GM19238 (cell line): Measurements from ENCODE around the gene NAT9.

Experiments
- DNase-seq: peaks from one replicate; pipeline ENCODE4 v3.0.0; 2011; ENCODE audit warnings: low spot score; ENCODE audit not compliant: insufficient read length

Gene NAT9, protein sequence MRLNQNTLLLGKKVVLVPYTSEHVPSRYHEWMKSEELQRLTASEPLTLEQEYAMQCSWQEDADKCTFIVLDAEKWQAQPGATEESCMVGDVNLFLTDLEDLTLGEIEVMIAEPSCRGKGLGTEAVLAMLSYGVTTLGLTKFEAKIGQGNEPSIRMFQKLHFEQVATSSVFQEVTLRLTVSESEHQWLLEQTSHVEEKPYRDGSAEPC

DNA sequence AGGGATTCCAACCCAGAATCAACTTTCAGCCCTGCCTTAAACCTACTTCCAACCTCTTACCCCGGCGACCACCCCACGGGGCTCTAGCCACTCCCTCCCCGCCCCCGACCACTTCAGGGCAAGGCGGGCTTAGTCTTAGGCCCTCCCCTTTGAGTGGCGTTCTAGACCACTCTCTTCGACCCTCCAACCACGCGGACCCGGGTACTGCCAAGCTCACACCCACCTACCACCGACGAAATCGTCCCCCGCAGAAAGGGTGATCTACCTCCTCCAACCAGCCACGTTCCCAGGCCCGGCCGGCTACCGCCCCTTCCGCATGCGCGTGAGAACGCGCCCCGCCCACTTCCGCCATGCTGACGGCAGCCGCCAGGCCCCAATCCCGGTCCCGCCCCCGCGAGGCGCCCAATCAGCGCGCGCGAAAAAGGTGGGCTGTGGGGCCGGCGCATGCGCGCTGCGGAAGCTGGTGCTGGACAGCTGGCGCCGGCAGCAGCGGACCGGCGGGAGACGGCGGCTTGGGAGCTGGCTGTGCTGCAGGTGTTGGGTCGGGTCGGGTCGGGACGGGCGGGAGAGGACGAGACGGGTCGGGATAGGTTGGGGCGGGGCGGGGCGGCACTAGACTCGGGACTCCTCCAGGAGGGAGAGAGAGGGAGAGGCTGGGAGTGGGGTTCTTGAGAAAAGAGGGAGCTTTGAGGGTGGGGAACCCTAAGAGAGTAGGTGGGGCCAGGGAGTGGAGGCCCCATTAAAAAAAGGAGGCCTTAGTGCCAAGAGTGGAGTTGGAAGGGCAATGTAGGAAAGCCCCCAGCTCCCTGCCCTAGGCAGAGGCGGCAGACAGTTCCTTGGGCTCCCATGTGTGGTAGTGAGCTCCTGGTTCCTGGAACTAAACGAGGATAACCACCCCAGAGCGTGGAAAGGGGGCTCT lies at the start of gene NAT9:
Gene NAT9 (minus strand): TSS at position 302 of the 919 bp plus-strand sequence. CDS start 647 bp downstream, outside the sequence.
- DNase-seq = peak; percentile 99

DNA sequence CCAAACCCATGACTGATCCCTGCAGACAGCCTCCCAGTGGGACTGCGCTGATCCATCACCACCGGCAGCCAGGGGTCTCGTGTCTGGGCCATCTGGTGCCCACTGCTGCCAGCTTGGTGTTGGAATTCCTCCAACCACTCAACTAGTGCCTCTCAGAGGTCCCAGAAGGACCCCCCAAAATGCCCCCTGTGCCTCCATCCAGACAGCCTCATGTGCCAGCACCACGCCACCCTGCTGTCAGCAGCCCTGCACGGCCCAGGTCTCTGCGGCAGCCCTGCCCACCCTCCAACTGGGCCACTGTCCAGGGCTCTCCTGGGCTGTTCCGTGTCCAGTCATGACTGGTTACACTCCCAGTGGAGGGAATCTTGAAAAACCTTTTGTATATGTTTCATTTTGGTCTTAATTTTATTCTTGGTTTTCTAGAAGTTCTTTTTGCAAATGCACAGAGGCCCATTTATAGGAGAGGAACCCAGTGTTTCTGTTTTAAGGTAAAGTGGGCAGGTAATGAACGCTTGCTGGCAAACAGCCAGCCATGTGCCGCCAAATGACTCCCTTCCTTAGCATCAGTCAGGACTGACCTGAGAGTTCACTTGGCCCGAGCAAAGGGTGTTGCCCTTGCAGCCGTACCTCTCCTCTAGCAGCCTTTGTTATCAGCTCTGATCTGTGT lies 48.9 kb upstream of the NAT9 start:
- DNase-seq = no peak

DNA sequence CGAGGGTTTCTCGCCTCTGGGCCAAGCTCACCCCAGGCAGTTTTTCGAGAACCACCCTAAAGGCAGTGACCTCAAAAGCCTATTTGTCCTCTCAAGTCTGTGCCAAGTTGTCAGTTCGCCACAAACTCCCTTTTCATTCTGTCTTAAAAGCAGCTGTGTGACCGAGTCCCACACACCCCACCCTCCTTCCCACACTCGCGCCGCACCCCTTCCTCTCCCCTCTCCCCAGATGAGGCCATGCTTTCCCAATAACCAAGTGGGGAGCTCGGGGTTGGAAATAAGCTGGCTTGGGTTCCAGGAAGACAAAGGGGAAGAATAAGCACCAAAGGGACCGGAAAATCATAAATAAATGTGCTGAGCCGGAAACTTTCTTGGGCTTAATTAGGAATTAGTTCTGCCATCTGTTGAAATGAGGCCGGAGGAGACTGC lies 46.8 kb upstream of the NAT9 start:
- DNase-seq = no peak

DNA sequence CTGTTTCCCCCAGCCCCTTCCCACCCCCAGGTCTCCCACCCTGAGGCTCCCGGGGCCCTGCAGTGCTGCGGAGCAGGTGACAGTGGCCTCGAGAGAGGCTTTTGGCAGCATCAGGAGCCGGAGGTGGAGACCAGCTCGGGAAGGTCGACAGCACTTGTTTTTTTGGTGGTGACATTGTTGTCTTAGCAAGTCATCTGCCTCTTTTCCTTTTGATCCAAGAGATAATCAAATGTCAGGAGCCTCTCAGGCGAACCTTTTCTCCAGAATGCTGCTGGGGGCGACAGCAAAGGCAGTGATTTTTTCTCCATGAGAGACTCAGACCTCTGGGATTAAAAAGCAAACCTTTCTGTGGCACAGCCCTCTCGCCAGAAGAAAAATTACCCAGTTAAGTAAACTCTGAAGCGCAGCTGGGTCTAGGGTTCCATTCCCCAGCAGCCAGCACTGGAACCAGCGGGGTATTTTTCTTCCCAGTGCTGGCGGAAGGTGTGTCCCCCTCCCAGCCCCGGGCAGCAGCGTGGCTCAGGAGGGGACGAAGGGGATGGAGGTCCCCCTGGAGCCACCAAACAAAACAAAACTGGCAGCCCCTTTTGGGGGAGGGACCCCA lies 46.3 kb upstream of the NAT9 start:
- no peak for DNase-seq

DNA sequence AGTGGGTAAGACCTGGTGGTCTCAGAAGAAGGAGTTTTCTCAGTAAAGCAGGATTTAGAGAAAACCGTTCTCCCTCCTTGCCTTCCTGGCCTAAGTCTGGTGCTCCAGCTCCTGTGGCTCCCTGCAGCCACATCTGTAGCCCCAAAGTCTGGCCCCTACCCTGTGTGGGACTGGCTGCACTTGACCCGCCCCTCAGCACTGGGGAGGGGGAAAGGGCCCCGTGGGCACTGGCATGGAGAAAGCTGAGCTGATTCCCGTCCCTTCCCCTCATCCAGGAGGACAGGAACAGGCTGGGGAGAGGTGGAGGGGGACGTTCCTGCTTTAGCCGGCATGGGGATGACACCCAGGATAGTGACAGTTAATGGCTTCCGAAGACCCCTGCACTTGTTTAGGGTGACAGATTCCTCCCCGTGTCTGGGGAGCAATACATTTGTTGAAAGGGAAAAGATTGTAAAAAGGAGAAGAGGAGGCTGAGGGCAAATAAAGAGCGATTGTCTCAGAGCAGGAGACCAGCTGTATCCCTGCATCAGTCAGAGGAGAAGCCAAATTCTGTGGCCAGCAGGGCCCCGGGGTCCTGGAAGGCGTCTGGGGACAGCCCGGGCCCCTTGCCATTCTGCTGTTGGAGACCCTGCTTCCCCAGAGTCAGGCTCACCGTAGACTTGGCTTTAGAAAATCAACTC lies 45.6 kb upstream of the NAT9 start:
- DNase-seq = no peak

DNA sequence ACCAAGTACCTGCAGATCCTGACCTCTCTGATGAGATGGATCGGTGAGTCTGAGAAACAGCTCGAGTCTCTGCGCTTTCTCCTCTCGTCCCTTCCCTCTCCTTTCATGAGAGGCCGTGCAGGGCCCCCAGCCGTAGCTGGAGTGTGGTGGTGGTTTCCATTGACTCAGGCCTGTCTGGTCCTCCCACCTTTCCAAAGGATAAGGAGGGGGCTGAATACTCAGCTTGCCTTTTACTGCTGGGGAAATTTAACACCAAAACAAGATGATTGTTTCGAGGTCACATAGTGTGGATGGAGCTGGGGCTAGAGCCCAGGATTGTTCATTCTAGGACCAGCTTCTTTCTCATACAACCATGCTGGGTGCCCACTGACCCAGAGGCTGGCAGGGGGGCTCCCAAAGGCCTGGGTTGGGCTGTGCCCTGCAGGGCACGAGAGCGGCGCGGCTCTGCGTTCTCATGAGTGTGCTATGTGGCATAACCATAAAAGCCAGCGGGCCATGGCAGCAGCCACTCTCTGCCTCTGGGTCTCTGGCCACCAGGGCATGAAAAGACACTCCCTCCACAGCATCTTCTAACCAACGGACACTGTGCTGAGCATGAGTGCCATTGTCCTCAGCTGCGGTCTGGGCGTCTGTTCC lies 43.8 kb upstream of the NAT9 start:
- no peak for DNase-seq

DNA sequence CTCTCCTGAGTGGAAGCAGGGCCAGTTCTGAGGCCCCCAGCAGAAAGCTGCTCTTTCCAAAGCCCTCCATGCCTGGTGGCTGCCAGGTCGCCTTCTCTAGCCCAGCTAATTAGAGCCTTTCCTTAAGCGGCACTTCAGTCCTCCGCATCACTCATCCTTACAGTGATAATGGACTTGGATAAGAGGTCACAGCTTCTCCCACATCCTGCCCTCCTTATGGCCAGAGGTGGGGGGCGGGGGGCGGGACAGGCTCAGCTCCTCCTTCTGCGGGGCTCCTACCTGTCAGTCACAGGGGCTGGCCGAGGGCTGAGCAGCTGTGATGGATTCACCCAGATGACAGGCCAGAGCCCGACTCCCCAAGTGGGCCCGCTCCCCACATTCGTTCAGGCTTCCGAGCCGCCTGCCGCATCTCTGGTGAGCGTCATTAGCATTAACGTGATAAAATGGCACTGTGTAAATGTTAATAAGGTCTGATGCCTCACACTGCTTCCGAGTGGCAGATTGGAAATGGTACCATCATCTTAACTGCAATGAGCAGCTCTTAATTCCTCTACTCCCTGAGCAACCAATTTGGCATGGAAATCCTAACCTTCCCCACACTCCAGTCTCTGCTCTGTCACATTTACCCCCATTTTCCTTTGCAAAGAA lies 42.3 kb upstream of the NAT9 start:
- DNase-seq = no peak

DNA sequence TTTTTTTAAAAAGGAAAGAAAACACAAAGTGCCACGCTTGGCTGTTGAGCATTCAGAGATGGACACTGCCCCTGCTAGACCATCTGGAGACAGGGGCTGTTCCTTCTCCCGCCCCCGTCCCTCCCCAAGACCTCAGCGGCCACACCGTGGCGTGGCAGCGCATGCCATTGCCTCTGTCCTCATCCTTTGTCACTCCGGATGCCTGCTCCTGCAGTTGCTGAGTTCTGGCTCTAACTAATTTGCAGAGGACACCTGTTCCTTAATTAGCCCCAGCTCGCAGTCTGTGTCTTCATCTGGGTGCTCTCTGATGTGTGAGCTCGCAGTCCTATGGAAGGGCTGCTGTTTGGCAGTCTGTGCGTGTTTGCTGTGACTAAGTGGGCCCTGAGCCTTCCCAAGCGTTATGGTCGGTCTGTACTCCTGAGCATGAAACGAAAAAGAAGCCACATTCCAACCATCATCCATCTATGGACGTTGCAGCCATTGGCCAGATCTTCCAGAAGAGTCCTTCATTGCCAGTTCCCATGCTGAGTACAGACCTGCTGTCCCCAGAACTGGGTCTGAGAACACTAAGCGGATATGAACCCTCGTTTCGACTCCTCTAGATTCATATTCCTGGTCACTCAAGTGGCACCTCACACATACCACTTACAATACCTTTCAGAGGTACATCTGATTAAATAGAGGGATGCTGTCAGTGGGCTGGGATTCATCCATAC lies 40.9 kb upstream of the NAT9 start:
- DNase-seq = no peak

DNA sequence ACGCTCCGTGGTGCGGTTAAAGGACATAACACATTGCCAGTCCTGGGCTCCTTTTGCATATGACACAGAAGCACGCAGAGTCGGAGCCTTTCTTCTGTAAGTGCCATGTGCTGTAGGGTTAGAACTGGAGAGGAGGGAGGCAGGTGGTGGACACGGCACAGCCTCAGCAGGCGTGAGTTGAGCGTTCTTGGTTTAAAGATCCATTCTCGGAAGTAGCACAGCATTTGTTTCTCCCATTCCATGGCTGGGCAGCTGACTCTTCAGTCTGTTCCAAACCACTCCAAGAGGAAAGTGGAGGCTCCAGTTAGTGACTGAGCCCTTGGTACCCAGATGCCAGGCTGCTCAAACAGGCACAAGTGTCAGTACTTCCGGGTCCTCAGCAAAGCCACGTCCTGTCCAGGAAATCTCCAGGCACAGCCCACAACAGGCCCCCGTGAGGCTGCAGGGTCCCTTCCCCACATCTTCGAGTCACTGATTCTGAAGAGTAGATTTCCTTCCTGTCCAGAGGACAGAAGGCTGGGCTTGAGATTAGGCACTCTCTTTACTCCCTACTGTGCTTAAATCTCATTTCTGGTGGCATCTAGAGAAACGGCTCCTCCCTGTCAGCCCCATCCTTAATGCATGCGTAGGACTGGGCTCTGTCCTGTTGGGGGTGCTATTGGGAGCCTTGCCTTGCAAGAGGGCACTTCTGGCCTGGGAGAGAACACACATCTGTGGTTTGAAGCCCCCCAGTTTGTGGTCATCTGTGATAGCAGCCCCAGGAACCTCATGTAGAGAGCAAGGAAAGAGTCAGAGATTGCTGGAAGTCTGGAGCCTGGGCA lies 39.6 kb upstream of the NAT9 start:
- no peak for DNase-seq

DNA sequence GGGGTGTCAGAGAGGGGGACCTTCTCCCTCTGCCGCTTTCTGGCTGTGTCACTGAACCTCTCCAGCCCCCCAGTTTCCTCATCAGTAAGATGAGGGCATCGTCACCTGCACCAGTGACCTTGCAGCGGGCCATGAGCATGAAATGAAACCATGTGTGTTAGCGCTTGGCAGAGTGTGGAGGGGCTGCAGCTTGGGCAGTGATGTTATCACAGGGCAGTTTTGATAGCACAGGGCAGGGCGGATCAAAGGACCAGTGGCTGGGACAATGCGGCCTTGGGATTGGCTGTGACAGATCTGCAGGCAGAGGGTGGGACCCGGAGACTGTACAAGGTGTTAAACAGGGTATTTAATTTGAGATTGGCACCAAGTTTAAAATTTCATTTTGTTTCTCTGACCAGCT lies 38.9 kb upstream of the NAT9 start:
- no peak for DNase-seq

DNA sequence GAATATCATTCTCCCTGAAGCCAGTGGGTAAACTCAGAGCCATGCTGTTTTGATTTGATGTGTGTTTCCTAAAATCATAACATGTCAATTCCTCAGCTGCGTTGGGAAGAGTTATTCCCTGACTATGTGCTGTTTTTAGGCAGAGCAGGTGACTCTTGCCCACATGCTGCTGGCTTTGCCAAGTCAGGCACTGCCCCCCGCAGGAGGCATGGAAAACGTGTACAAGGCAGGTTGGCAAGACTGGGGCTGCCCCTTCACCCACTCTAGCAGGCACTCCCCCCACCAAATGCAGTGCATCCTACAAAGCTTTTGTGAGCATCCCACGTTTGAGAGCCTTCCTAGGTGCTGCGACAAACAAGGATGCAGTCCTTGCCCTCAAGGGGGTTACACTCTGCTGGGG lies 38.3 kb upstream of the NAT9 start:
- no peak for DNase-seq

DNA sequence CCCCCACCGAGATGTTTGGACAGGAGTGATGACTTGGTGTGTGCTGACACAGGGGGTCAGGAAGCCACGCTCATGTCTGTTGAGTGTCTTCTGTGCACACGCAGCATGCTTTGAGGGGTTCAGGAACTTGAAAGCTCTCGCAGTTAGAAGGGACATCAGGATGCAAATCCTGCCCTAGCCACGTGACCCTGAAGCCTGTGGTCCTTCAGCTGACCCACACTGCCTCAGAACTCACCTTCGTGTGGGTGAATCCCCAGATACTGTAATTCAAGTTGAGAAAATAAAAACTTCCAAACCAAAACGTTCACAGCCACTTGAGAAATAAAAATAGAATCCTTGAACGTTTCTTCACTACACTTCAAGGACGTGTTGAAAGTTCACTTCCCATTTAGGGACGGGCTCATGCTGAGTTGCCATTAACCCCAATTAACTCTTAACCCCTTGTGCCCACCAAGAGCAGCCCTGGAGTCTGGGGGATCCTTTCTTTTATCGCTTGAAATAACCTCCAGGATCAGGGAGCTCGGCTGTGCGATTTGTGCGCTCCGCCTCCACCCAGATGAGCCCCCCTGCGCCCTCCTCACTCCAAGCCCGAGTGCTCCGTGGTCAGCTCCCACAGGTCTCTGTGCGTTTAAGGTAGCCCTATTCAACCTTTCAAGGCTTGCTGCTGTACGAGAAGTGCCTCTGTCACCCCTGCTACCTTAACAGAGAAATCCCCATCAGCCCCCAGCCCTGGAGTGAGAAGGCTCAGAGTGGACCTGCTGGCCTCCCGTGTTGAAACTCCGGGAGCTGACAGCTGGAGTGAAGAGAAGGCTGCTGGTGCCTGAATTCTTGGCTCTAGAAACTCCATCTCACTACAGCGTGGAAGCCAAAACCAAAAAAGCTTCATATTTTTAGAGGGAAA lies 36.2 kb upstream of the NAT9 start:
- DNase-seq = no peak

DNA sequence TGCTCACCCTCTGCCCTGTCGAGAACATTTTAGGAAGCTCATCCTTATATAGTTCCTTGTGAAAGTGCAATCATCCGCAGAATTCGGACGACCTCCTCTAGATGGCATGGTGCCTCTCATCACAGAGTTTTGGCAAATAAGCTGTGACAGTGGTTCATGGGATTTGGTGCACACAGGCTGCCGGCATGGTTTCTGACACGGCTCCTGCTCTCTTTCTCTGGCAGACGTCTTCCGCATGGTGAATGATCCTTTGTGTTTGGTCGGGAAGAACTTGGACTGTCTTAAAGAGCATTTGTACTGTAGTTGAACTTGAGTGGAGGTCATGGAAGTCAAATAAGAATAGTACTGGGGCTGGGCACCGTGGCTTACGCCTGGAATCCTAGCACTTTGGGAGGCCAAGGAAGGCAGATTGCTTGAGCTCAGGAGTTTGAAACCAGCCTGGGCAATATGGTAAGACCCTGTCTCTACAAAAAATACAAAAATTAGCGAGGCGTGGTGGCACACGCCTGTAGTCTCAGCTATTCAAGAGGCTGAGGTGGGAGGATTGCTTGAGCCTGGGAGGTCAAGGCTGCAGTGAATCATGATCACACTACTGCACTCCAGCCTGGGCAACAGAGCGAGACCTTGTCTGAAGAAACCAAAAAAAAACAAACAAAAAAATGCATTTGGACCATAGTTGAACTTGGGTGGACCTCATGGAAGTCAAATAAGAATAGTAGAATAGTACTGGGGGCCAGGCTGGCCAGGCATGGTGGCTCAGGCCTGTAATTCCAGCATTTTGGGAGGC lies 34.7 kb upstream of the NAT9 start:
- DNase-seq = no peak

DNA sequence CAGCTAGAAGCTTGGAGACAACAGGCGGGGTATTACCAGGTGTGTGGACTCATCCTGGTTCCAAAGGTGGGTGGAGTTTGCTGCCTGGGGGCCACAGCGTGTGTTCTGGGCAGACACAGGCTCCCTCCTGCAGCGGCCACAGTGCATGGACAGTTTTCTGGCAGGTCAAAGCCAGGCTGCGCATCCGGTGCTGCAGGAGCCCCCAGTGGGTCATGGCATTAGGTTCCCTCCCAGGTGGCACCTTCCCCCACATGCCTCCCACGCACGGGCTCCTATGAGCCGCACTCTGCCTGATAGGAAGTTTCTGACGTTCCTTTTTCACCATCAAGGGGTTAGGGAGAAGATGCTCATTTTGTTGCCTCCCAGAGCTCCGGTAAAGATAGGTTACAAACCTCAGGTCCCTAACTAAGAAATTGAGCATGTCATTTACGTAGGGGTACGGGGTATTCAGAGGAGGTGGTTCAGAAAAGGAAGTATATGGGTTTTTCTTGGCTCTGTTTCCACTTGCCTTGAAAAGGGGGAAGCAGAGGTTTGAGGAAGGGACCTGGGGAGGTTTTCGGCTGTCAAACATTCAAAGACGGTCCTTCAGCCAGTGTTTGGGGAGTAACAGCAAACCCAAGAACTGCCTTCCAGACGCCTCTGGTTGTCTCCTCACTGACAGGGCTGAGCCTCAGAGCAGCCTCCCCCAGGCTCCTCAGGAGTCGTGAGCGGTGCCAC lies 32.7 kb upstream of the NAT9 start:
- no peak for DNase-seq

DNA sequence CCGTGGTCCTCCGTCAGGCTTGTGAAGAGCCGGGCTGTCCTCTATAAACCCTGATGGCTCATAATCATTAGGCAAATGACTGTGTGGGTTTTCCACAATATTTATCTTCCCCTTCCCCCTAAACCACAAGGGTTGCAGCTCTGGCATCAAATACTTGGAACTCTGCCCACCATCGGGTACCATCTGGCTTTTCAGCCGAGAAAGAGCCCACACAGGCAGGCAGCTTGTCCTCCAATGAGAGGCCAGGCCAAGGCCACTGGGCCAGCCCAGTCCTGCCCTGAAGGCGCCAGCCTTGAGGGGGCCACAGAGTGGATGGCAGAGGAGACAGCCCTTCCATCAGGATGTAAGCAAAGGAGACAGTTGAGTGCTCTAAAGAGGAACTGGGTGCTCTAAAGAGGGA lies 31.8 kb upstream of the NAT9 start:
- DNase-seq = no peak

DNA sequence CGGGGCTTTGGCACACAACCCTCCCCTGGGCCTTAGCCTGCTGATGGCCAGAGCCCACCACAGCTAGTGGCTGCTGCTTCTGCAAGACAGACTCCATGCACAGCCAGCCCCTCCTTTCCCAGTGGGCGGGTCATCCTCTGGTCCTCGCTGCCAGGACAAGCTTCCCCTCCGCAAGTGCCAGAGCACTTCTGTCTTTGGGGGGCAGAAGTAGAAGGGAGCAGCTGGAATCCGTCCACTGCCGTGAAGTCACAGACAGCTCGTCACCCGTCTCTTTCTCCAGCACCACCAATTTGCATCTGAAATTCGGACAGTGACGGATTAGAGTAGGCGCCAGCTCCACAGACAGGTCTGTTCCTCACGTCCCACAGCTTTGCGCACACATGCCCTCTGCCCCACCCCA lies 31.3 kb upstream of the NAT9 start:
- no peak for DNase-seq
